HUES48 (cell line): ENCODE measurements around the gene PKIG.

ENCODE experiments used
- H3K27ac ChIP-seq: one replicate; pipeline ENCODE4 v1.7.0; 2013; ENCODE audit warnings: low read depth, low read length, inconsistent platforms
- H3K27me3 ChIP-seq: 2 replicates; pipeline ENCODE4 v1.6.1; 2013; ENCODE audit warnings: mild to moderate bottlenecking, low read length; ENCODE audit not compliant: control insufficient read depth, insufficient read depth
- H3K36me3 ChIP-seq: 2 replicates; pipeline ENCODE4 v1.6.1; 2013; ENCODE audit warnings: low read length; ENCODE audit not compliant: control insufficient read depth, insufficient read depth
- H3K4me1 ChIP-seq: 2 replicates; pipeline ENCODE4 v1.6.1; 2013; ENCODE audit warnings: mild to moderate bottlenecking, low read length; ENCODE audit not compliant: control insufficient read depth, insufficient read depth
- H3K4me3 ChIP-seq: 2 replicates; pipeline ENCODE4 v1.5.1; 2013; ENCODE audit warnings: mild to moderate bottlenecking, low read depth, low read length
- H3K9ac ChIP-seq: 2 replicates; pipeline ENCODE4 v1.6.1; 2013; ENCODE audit warnings: mild to moderate bottlenecking, low read depth, low read length, moderate library complexity
- H3K9me3 ChIP-seq: 2 replicates; pipeline ENCODE4 v1.6.1; 2013; ENCODE audit warnings: low read length; ENCODE audit not compliant: control insufficient read depth, insufficient read depth

PKIG gene

DNA sequence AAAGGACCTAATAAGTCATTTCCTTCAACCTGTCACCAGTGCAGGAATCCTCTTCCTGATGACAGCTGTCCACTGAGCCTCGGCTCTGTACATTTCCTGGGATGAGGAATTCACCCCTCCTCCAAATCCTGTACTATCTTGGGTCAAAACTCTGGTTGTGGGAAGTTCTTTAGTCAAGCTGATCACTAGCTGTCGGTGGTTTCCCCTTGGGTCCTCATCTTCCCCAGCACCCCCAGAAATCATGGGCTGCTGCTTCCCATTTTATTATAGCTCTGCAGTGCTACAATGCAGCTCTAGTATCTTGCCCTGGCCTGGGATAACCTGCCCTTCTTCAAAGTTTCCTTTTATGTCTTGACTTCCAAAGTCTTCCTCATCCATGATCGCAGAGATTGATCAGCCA is 83.7 kb downstream of the PKIG start:
- Histone ChIP-seq H3K9ac (no peak overlapping the region), H3K36me3 (no peaks in the 10 kb centered on the region), H3K9me3 (no peaks in the 10 kb centered on the region), H3K4me1 (no peaks in the 10 kb centered on the region), H3K27ac (no peak overlapping the region), H3K4me3 (no peak overlapping the region), H3K27me3 (no peaks in the 10 kb centered on the region)
